SK-N-SH treated with all-trans-retinoic acid at 6 μM for 48 hours (cell line): ENCODE measurements around the gene SAMD8.
"Not testable (repeated sequence)": the region's sequence is repeated elsewhere in the genome, so short reads cannot be mapped to it uniquely, and the experiment has no call there.

Experiments used
- ATAC-seq: fragments of 200-7000 bp; cut with Tn5 transposase; 3 replicates; pipeline ENCODE4 v1.9.1; 2020; ENCODE audit warnings: mild to moderate bottlenecking, moderate library complexity
- ARNTL ChIP-seq: fragments of 450-650 bp; formaldehyde crosslinking; IDR thresholded peaks from 2 replicates; pipeline ENCODE4 v1.5.0; 2020; ENCODE audit warnings: low read depth, mild to moderate bottlenecking, moderate library complexity, borderline replicate concordance
- CSDC2 ChIP-seq: fragments of 250-450 bp; sonication (Bioruptor Pico); IDR thresholded peaks from 2 replicates; pipeline ENCODE4 v1.5.0; 2020; ENCODE audit warnings: mild to moderate bottlenecking, moderate library complexity
- ESRRG ChIP-seq: fragments of 250-450 bp; sonication (Bioruptor Pico); IDR thresholded peaks from 2 replicates; pipeline ENCODE4 v1.6.1; 2021; ENCODE audit warnings: mild to moderate bottlenecking
- GLIS3 ChIP-seq: fragments of 250-450 bp; sonication (Bioruptor Pico); IDR thresholded peaks from 2 replicates; pipeline ENCODE4 v1.5.0; 2020; ENCODE audit warnings: mild to moderate bottlenecking, moderate library complexity
- ISL1 ChIP-seq: fragments of 250-450 bp; sonication (Bioruptor Pico); IDR thresholded peaks from 2 replicates; pipeline ENCODE4 v2.1.2; 2022; ENCODE audit warnings: mild to moderate bottlenecking, moderate library complexity
- OSR1 ChIP-seq: fragments of 250-450 bp; sonication (Bioruptor Pico); IDR thresholded peaks from 2 replicates; pipeline ENCODE4 v1.8.0; 2022; ENCODE audit warnings: moderate library complexity, mild to moderate bottlenecking, inconsistent platforms
- PPARA ChIP-seq: fragments of 250-450 bp; sonication (Bioruptor Pico); IDR thresholded peaks from 2 replicates; pipeline ENCODE4 v1.5.0; 2020; ENCODE audit warnings: mild to moderate bottlenecking, borderline replicate concordance
- RARB ChIP-seq: fragments of 250-450 bp; sonication (Bioruptor Pico); IDR thresholded peaks from 2 replicates; pipeline ENCODE4 v1.8.0; 2021; ENCODE audit warnings: mild to moderate bottlenecking, moderate library complexity
- SNAI2 ChIP-seq: fragments of 250-450 bp; sonication (Bioruptor Pico); IDR thresholded peaks from 2 replicates; pipeline ENCODE4 v1.5.0; 2020; ENCODE audit warnings: mild to moderate bottlenecking, moderate library complexity
- TCF4 ChIP-seq: fragments of 250-450 bp; sonication (Bioruptor Pico); IDR thresholded peaks from 2 replicates; pipeline ENCODE4 v1.8.0; 2021; ENCODE audit warnings: mild to moderate bottlenecking, moderate library complexity, borderline replicate concordance
- TOX ChIP-seq: fragments of 250-450 bp; sonication (Bioruptor Pico); IDR thresholded peaks from 2 replicates; pipeline ENCODE4 v1.8.0; 2021; ENCODE audit warnings: mild to moderate bottlenecking, moderate library complexity, borderline replicate concordance
- ZC3H10 ChIP-seq: fragments of 250-450 bp; sonication (Bioruptor Pico); IDR thresholded peaks from 2 replicates; pipeline ENCODE4 v1.5.1; 2021; ENCODE audit warnings: mild to moderate bottlenecking, moderate library complexity
- ZFP3 ChIP-seq: fragments of 250-450 bp; sonication (Bioruptor Pico); IDR thresholded peaks from 2 replicates; pipeline ENCODE4 v1.5.0; 2020; ENCODE audit warnings: mild to moderate bottlenecking, moderate library complexity
- ZFP30 ChIP-seq: fragments of 450-650 bp; formaldehyde crosslinking; IDR thresholded peaks from 2 replicates; pipeline ENCODE4 v1.5.0; 2022; ENCODE audit warnings: mild to moderate bottlenecking, moderate library complexity
- ZNF565 ChIP-seq: fragments of 450-650 bp; formaldehyde crosslinking; conservative IDR thresholded peaks from 2 replicates; pipeline ENCODE4 v1.5.0; 2020; ENCODE audit warnings: low read depth, mild to moderate bottlenecking, moderate library complexity
- ZNF70 ChIP-seq: fragments of 450-650 bp; formaldehyde crosslinking; IDR thresholded peaks from 2 replicates; pipeline ENCODE4 v1.5.0; 2020; ENCODE audit warnings: mild to moderate bottlenecking, moderate library complexity
- ZNF8 ChIP-seq: fragments of 450-650 bp; formaldehyde crosslinking; IDR thresholded peaks from 2 replicates; pipeline ENCODE4 v1.5.0; 2020; ENCODE audit warnings: mild to moderate bottlenecking, moderate library complexity
- TF ChIP-seq, protein P1 (sequence below): fragments of 250-450 bp; sonication (Bioruptor Pico); IDR thresholded peaks from 2 replicates; pipeline ENCODE4 v1.8.0; 2021; ENCODE audit warnings: low read depth, mild to moderate bottlenecking, moderate library complexity, borderline replicate concordance
- TF ChIP-seq, protein P2 (sequence below): fragments of 250-450 bp; sonication (Bioruptor Pico); IDR thresholded peaks from 2 replicates; pipeline ENCODE4 v1.5.0; 2020; ENCODE audit warnings: mild to moderate bottlenecking, moderate library complexity
- TF ChIP-seq, protein P3 (sequence below): fragments of 250-450 bp; sonication (Bioruptor Pico); IDR thresholded peaks from 2 replicates; pipeline ENCODE4 v1.5.1; 2020; ENCODE audit warnings: low read depth, mild to moderate bottlenecking, moderate library complexity
- TF ChIP-seq, protein P4 (sequence below): fragments of 250-450 bp; sonication (Bioruptor Pico); IDR thresholded peaks from 2 replicates; pipeline ENCODE4 v1.8.0; 2020; ENCODE audit warnings: mild to moderate bottlenecking, moderate library complexity, borderline replicate concordance

The SAMD8 gene

DNA sequence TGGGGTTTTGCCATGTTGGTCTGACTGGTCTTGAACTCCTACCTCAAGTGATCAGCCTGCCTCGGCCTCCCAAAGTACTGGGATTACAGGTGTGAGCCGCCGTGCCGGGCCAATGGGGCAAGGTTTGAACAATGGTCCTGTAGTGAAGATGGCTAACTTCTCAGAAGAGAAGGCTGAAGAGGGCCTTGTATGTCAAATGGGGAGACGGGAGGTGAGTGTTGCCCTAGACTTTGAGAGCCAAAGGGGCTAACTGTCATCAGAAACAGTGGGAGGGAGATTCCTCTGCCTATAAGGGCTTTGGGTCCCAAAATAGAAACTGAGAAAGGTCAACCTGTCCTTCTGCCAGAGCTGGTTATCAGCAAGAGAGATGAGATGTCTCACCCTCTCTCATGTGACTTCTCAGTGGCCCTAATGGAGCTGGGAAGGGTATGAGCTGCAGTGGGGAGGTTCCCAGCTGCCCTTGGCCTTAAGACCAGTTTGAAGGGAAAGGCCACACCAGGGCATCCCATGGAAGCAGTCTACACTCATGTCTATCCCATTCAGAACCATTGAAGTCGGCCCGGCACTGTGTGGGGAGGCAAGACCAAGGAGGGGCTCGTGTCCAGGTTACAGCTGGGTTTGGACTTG is 1.3 kb upstream of the SAMD8 start:
- no peak for TF ChIP-seq ZNF8
- no peak for TF ChIP-seq OSR1 (CRISPR knock-in tag)
- TF ChIP-seq RARB (CRISPR knock-in tag) = no peak
- TF ChIP-seq TCF4 (CRISPR knock-in tag) = no peak
- TF ChIP-seq ISL1 (CRISPR knock-in tag) = no peak
- no peak for TF ChIP-seq ZC3H10
- ATAC-seq = no peak

DNA sequence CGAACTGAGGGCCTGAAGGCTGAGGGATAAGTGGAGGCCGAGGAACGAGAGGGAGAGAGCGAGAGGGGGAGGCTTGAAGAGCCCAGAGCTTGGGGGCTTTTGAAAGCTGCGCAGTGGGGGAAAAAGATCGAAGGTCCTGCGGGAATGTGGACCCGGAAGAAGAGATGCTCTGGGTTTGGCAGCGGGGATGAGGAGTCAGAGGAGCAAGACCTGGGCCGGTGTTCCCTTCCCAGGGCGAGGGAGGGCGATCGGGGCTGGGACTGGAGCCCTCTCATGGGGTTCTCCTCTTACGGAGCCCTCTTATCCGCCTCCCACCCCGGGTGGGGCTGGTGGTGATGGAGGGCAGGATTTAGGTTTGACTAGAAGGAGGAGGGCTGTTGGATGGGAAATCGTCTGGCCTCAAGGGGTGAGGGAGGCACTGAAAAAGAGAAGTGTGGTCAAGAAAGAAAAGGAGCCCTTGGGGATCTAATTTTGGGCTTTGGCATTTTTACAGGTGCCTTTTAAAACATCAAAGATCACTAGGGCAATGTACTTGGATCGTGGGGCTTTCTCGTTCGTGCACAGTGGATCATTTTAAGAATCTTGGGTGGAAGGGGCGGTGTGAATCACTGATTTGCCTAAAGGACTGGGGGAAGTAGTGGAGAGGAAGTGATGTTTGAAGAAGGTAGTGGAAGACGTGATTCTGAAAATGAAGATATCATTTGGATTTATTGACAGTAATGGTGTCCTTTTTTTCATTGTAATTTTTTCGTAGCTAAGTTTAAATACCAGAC is 637 bp downstream of the SAMD8 start:
- TF ChIP-seq ZNF565 (CRISPR knock-in tag) = no peak
- TF ChIP-seq, protein P1, sequence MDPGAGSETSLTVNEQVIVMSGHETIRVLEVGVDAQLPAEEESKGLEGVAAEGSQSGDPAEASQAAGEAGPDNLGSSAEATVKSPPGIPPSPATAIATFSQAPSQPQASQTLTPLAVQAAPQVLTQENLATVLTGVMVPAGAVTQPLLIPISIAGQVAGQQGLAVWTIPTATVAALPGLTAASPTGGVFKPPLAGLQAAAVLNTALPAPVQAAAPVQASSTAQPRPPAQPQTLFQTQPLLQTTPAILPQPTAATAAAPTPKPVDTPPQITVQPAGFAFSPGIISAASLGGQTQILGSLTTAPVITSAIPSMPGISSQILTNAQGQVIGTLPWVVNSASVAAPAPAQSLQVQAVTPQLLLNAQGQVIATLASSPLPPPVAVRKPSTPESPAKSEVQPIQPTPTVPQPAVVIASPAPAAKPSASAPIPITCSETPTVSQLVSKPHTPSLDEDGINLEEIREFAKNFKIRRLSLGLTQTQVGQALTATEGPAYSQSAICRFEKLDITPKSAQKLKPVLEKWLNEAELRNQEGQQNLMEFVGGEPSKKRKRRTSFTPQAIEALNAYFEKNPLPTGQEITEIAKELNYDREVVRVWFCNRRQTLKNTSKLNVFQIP (CRISPR knock-in tag) = no peak
- TF ChIP-seq, protein P2, sequence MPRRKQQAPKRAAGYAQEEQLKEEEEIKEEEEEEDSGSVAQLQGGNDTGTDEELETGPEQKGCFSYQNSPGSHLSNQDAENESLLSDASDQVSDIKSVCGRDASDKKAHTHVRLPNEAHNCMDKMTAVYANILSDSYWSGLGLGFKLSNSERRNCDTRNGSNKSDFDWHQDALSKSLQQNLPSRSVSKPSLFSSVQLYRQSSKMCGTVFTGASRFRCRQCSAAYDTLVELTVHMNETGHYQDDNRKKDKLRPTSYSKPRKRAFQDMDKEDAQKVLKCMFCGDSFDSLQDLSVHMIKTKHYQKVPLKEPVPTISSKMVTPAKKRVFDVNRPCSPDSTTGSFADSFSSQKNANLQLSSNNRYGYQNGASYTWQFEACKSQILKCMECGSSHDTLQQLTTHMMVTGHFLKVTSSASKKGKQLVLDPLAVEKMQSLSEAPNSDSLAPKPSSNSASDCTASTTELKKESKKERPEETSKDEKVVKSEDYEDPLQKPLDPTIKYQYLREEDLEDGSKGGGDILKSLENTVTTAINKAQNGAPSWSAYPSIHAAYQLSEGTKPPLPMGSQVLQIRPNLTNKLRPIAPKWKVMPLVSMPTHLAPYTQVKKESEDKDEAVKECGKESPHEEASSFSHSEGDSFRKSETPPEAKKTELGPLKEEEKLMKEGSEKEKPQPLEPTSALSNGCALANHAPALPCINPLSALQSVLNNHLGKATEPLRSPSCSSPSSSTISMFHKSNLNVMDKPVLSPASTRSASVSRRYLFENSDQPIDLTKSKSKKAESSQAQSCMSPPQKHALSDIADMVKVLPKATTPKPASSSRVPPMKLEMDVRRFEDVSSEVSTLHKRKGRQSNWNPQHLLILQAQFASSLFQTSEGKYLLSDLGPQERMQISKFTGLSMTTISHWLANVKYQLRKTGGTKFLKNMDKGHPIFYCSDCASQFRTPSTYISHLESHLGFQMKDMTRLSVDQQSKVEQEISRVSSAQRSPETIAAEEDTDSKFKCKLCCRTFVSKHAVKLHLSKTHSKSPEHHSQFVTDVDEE = no peak
- no peak for TF ChIP-seq CSDC2 (CRISPR knock-in tag)
- TF ChIP-seq, all 23 proteins: peak for 0
- ATAC-seq = peak; percentile 70

DNA sequence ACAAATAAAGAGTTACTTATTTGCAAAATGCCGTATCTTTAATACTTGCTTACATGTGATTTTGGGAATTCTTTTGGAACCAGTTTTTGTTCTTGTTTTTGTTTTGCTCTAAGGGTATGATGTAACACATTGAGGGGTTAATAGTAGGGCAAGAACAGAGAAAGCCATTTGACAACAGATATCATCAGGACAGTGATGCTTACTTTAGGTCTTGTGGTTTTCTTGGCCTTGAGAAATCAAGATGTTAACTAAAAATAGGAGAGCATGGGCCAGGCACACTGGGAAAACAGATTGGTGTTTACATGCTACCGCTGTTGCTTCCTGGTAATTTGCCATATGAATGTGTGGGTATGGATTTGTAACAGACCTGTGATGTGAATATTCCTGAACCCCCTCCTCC is 3.7 kb downstream of the SAMD8 start:
- no peak for TF ChIP-seq SNAI2 (CRISPR knock-in tag)
- TF ChIP-seq TCF4 (CRISPR knock-in tag) = no peak
- no peak for TF ChIP-seq ZFP3 (CRISPR knock-in tag)
- no peak for TF ChIP-seq OSR1 (CRISPR knock-in tag)
- no peak for TF ChIP-seq ZNF565 (CRISPR knock-in tag)
- no peak for TF ChIP-seq ZNF8
- TF ChIP-seq GLIS3 (CRISPR knock-in tag) = no peak
- no peak for TF ChIP-seq RARB (CRISPR knock-in tag)
- no peak for TF ChIP-seq ZC3H10
- no peak for TF ChIP-seq TOX (CRISPR knock-in tag)
- no peak for TF ChIP-seq ESRRG
- no peak for ATAC-seq

DNA sequence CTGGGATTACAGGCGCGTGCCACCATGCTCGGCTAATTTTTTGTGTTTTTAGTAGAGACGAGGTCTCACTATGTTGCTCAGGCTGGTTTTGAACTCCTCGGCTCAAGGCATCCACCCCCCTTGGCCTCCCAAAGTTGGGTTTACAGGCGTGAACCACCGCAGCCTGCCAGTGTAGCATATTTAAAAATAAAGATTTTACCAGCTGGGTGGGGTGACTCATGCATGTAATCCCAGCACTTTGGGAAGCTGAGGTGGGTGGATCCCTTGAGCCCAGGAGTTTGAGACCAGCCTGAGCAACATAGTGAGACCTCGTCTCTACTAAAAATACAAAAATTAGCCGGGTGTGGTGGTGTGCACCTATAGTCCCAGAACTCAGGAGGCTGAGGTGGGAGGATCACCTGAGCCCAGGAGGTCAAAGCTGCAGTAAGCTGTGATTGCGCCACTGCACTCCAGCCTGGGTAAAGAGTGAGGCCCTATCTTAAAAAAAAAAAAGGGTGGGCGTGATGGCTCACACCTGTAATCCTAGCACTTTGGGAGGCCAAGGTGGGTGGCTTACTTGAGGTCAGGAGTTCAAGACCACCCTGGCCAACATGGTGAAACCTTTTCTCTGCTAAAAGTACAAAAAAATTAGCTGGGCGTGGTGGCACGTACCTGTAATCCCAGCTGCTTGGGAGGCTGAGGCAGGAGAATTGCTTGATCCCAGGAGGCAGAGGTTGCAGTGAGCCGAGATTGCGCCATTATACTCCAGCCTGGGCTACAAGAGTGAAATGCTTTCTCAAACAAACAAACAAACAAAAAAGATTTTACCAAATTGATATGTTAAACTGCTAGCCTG is 5.7 kb downstream of the SAMD8 start:
- not testable (repeated sequence) for ATAC-seq

DNA sequence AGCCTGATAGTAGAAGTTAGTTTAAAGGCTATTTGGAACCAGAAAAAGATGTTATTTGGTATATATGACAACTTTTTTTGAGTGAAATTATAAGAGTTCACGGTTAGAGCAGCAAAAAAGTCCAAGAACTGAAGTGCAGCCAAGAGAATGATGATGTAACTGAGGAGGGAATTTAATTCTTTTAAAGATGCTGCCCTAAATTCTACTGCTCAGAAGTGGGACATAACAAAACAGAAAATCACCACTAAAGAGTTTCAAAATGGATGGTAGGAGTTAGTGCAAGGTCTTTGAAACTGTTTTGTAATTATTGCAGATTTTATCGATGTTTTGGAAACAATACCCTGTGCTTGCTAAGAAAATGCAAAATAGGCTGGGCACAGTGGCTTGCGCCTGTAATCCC is 6.5 kb downstream of the SAMD8 start:
- TF ChIP-seq ARNTL (CRISPR knock-in tag) = no peak
- TF ChIP-seq, protein P2 = no peak
- no peak for TF ChIP-seq ISL1 (CRISPR knock-in tag)
- no peak for TF ChIP-seq SNAI2 (CRISPR knock-in tag)
- no peak for TF ChIP-seq ESRRG
- TF ChIP-seq ZFP3 (CRISPR knock-in tag) = no peak
- no peak for TF ChIP-seq RARB (CRISPR knock-in tag)
- TF ChIP-seq ZNF70 (CRISPR knock-in tag) = no peak
- TF ChIP-seq ZFP30 (CRISPR knock-in tag) = no peak
- TF ChIP-seq, protein P3, sequence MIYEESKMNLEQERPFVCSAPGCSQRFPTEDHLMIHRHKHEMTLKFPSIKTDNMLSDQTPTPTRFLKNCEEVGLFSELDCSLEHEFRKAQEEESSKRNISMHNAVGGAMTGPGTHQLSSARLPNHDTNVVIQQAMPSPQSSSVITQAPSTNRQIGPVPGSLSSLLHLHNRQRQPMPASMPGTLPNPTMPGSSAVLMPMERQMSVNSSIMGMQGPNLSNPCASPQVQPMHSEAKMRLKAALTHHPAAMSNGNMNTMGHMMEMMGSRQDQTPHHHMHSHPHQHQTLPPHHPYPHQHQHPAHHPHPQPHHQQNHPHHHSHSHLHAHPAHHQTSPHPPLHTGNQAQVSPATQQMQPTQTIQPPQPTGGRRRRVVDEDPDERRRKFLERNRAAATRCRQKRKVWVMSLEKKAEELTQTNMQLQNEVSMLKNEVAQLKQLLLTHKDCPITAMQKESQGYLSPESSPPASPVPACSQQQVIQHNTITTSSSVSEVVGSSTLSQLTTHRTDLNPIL (CRISPR knock-in tag) = no peak
- no peak for TF ChIP-seq PPARA (CRISPR knock-in tag)
- TF ChIP-seq TOX (CRISPR knock-in tag) = no peak
- TF ChIP-seq, protein P4, sequence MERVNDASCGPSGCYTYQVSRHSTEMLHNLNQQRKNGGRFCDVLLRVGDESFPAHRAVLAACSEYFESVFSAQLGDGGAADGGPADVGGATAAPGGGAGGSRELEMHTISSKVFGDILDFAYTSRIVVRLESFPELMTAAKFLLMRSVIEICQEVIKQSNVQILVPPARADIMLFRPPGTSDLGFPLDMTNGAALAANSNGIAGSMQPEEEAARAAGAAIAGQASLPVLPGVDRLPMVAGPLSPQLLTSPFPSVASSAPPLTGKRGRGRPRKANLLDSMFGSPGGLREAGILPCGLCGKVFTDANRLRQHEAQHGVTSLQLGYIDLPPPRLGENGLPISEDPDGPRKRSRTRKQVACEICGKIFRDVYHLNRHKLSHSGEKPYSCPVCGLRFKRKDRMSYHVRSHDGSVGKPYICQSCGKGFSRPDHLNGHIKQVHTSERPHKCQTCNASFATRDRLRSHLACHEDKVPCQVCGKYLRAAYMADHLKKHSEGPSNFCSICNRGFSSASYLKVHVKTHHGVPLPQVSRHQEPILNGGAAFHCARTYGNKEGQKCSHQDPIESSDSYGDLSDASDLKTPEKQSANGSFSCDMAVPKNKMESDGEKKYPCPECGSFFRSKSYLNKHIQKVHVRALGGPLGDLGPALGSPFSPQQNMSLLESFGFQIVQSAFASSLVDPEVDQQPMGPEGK (CRISPR knock-in tag) = no peak
- no peak for TF ChIP-seq ZNF8
- no peak for TF ChIP-seq GLIS3 (CRISPR knock-in tag)
- no peak for TF ChIP-seq CSDC2 (CRISPR knock-in tag)
- TF ChIP-seq, all 23 proteins: peak for 0
- no peak; the same call in 1 of the 3 replicates for ATAC-seq
